SK-N-SH (cell line): ENCODE results near the gene MAGI2. TPM values are rescaled to one million over a fixed set of nuclear protein-coding genes. Genes with fewer than 3 reads are reported as not detected.

Experiments used
- CTCF ChIA-PET: fragments of 300-600, 350-600 bp; formaldehyde crosslinking; extraction: SDS; loops from one replicate; lab custom pipeline; 2021; lab: Yijun Ruan, JAX
- POLR2A ChIA-PET: fragments of 350-600 bp; sonication (Branson Sonifier 250); formaldehyde crosslinking; extraction: SDS; loops from one replicate; lab custom pipeline; 2020; ENCODE audit warnings: antibody characterized with exemption, inconsistent platforms; lab: Yijun Ruan, JAX
- DNase-seq: peaks from one replicate; pipeline ENCODE4 v3.0.0; 2012
- H2AFZ ChIP-seq: fragments of 200-600 bp; sonication (generic); 2 replicates; pipeline ENCODE4 v1.8.1; 2016; ENCODE audit warnings: antibody characterized with exemption, mild to moderate bottlenecking, low read depth
- H3F3A ChIP-seq: fragments of 200-600 bp; sonication (generic); replicated peaks from 2 replicates; pipeline ENCODE3; 2016; ENCODE audit warnings: antibody characterized with exemption, mild to moderate bottlenecking; ENCODE audit not compliant: insufficient read depth
- H3K27ac ChIP-seq, 2 experiments: fragments of 200-500 bp in 1 of 2; fragments of 200-600 bp in 1 of 2; sonication (Bioruptor generic) in 1 of 2; sonication (generic), shearing (Covaris generic) in 1 of 2; 2 replicates each; pipeline versions ENCODE4 v1.5.1 to v1.6.1; 2014 to 2016; ENCODE audit warnings: low read depth in 2 of 2, inconsistent platforms in 1 of 2, low read length in 1 of 2, mild to moderate bottlenecking in 1 of 2, mixed read lengths in 1 of 2
- H3K27me3 ChIP-seq: fragments of 200-600 bp; sonication (generic), shearing (Covaris generic); 2 replicates; pipeline ENCODE4 v1.6.1; 2016; ENCODE audit warnings: mixed run types; ENCODE audit not compliant: insufficient read depth
- H3K36me3 ChIP-seq, 2 experiments: fragments of 200-500 bp in 1 of 2; fragments of 200-600 bp in 1 of 2; sonication (Bioruptor generic) in 1 of 2; sonication (generic) in 1 of 2; replicated peaks in 1 of 2; 2 replicates each; pipeline versions ENCODE3 to v1.5.1; 2014 to 2016; ENCODE audit warnings: low read length in 1 of 2, mild to moderate bottlenecking in 1 of 2; ENCODE audit not compliant: insufficient read depth in 2 of 2, control insufficient read depth in 1 of 2
- H3K4me1 ChIP-seq, 2 experiments: fragments of 200-500 bp in 1 of 2; fragments of 200-600 bp in 1 of 2; sonication (Bioruptor generic) in 1 of 2; sonication (generic), shearing (Covaris generic) in 1 of 2; 2 replicates each; pipeline versions ENCODE4 v1.5.1 to v1.6.1; 2014 to 2016; ENCODE audit warnings: low read depth in 1 of 2, low read length in 1 of 2, mixed run types in 1 of 2; ENCODE audit not compliant: insufficient read depth in 2 of 2, control insufficient read depth in 1 of 2
- H3K4me2 ChIP-seq: fragments of 200-600 bp; sonication (generic), shearing (Covaris generic); 2 replicates; pipeline ENCODE4 v1.6.1; 2017; ENCODE audit warnings: mixed run types
- H3K4me3 ChIP-seq, 2 experiments: fragments of 200-500 bp in 1 of 2; fragments of 200-600 bp in 1 of 2; sonication (Bioruptor generic) in 1 of 2; sonication (generic), shearing (Covaris generic) in 1 of 2; 2 replicates each; pipeline versions ENCODE4 v1.5.1 to v1.8.1; 2014 to 2016; ENCODE audit warnings: low read depth in 2 of 2, inconsistent platforms in 1 of 2, low read length in 1 of 2, mild to moderate bottlenecking in 1 of 2, mixed read lengths in 1 of 2, moderate library complexity in 1 of 2
- H3K79me2 ChIP-seq: fragments of 200-600 bp; sonication (generic); 2 replicates; pipeline ENCODE4 v1.8.1; 2017; ENCODE audit warnings: mild to moderate bottlenecking; ENCODE audit not compliant: insufficient read depth
- H3K9ac ChIP-seq: fragments of 200-600 bp; sonication (generic); 2 replicates; pipeline ENCODE4 v1.6.1; 2017; ENCODE audit warnings: mixed run types
- H3K9me2 ChIP-seq: fragments of 200-600 bp; sonication (generic); 2 replicates; pipeline ENCODE4 v1.6.1; 2017; ENCODE audit warnings: mixed run types
- H3K9me3 ChIP-seq: fragments of 200-600 bp; sonication (generic); 2 replicates; pipeline ENCODE4 v1.6.1; 2017; ENCODE audit warnings: mixed run types, mild to moderate bottlenecking, moderate library complexity
- H4K20me1 ChIP-seq: fragments of 200-600 bp; sonication (generic); 2 replicates; pipeline ENCODE4 v1.6.1; 2017; ENCODE audit warnings: mild to moderate bottlenecking, mixed run types; ENCODE audit not compliant: insufficient read depth
- CHD2 ChIP-seq: fragments of 150-350 bp; IDR thresholded peaks from 2 replicates; pipeline ENCODE4 v1.6.1; 2018; ENCODE audit warnings: low read length; ENCODE audit not compliant: partially characterized antibody
- CTCF ChIP-seq: fragments of 200-600 bp; sonication (generic); IDR thresholded peaks from 2 replicates; pipeline ENCODE4 v1.6.1; 2017; ENCODE audit warnings: antibody characterized with exemption, mild to moderate bottlenecking, moderate library complexity
- ELF1 ChIP-seq: IDR thresholded peaks from 2 replicates; pipeline ENCODE4 v1.4.0; 2012
- EP300 ChIP-seq, 2 experiments: IDR thresholded peaks; 2 replicates each; pipeline versions ENCODE4 v1.4.0 to v1.6.1; 2012; ENCODE audit warnings: borderline replicate concordance in 1 of 2, low read depth in 1 of 2, low read length in 1 of 2
- EZH2phosphoT487 ChIP-seq: fragments of 200-600 bp; sonication (generic); IDR thresholded peaks from 2 replicates; pipeline ENCODE4 v1.6.1; 2017; ENCODE audit warnings: low read depth, mixed run types, mild to moderate bottlenecking, antibody characterized with exemption, moderate library complexity, borderline replicate concordance
- FOSL2 ChIP-seq: IDR thresholded peaks from 2 replicates; pipeline ENCODE4 v1.4.0; 2012; ENCODE audit warnings: low read depth, mild to moderate bottlenecking, moderate library complexity, borderline replicate concordance
- FOXM1 ChIP-seq: IDR thresholded peaks from 2 replicates; pipeline ENCODE4 v1.4.0; 2012; ENCODE audit warnings: low read depth, mild to moderate bottlenecking
- GABPA ChIP-seq: IDR thresholded peaks from 2 replicates; pipeline ENCODE4 v1.4.0; 2012; ENCODE audit warnings: low read depth, mild to moderate bottlenecking
- GATA2 ChIP-seq: sonication (generic); formaldehyde crosslinking; IDR thresholded peaks from 2 replicates; pipeline ENCODE4 v1.5.0; 2020; ENCODE audit warnings: mild to moderate bottlenecking, missing genetic modification reagents
- MAX ChIP-seq: IDR thresholded peaks from 2 replicates; pipeline ENCODE4 v1.4.0; 2012; ENCODE audit warnings: low read depth
- MEF2A ChIP-seq: IDR thresholded peaks from 2 replicates; pipeline ENCODE4 v1.4.0; 2012; ENCODE audit warnings: low read depth, borderline replicate concordance
- NFIC ChIP-seq: IDR thresholded peaks from 2 replicates; pipeline ENCODE4 v1.4.0; 2012; ENCODE audit warnings: borderline replicate concordance
- PBX3 ChIP-seq: IDR thresholded peaks from 2 replicates; pipeline ENCODE4; 2012
- POLR2AphosphoS5 ChIP-seq: IDR thresholded peaks from 2 replicates; pipeline ENCODE4 v1.6.1; 2012; ENCODE audit warnings: low read depth, low read length
- RAD21 ChIP-seq: IDR thresholded peaks from 2 replicates; pipeline ENCODE4 v1.6.1; 2012; ENCODE audit warnings: mild to moderate bottlenecking, low read length
- RCOR1 ChIP-seq: fragments of 150-350 bp; IDR thresholded peaks from 2 replicates; pipeline ENCODE4 v1.6.1; 2017; ENCODE audit warnings: antibody characterized with exemption, low read length
- REST ChIP-seq: IDR thresholded peaks from 2 replicates; pipeline ENCODE4 v1.6.1; 2012; ENCODE audit warnings: mild to moderate bottlenecking, low read depth, low read length, moderate library complexity
- RFX5 ChIP-seq: IDR thresholded peaks from 2 replicates; pipeline ENCODE4 v1.6.1; 2012; ENCODE audit warnings: mild to moderate bottlenecking, improper control_type of control experiment, low read length
- RXRA ChIP-seq: IDR thresholded peaks from 2 replicates; pipeline ENCODE4 v1.4.0; 2012; ENCODE audit warnings: low read depth, mild to moderate bottlenecking, borderline replicate concordance
- USF2 ChIP-seq: fragments of 150-350 bp; IDR thresholded peaks from 2 replicates; pipeline ENCODE4 v1.6.1; 2017; ENCODE audit warnings: antibody characterized with exemption, low read length, low read depth, borderline replicate concordance
- YY1 ChIP-seq: IDR thresholded peaks from 2 replicates; pipeline ENCODE4 v1.4.0; 2012; ENCODE audit warnings: low read depth, mild to moderate bottlenecking
- WGBS: methylation state at CpG from one replicate; pipeline ENCODE4 v1.1.6; 2017; ENCODE audit warnings: low lambda C conversion rate; 5-methylcytosine and 5-hydroxymethylcytosine counted together
- polyA plus RNA-seq, 3 experiments: library from polyadenylated mRNA; depleted of rRNA; stranded (reverse); fragments of >200 nt; gene quantifications; 2 replicates each; pipeline ENCODE4 v1.2.3, GENCODE V29; 2012

MAGI2 gene
- polyA plus RNA-seq, 1 of the 3 experiments (the other 2 are of a cell fraction), result 1.1 TPM

GRCh38 chr7:78279457-78279856 lies 1174.0 kb downstream of the MAGI2 start:
- no peaks in the 10 kb centered on the region for H3K9me2 ChIP-seq
- H3K27me3 ChIP-seq, result no peaks in the 10 kb centered on the region
- TF ChIP-seq EZH2phosphoT487, result no peak
- TF ChIP-seq MEF2A, result no peak
- no peak for TF ChIP-seq PBX3
- TF ChIP-seq POLR2AphosphoS5, result no peak
- TF ChIP-seq USF2, result no peak
- no peak for TF ChIP-seq GATA2
- TF ChIP-seq FOXM1, result no peak
- TF ChIP-seq RFX5, result no peak
- TF ChIP-seq EP300 (IDR thresholded peaks at IDR 0.05; ENCODE audit: borderline replicate concordance in 1 of 2, low read depth in 1 of 2, low read length in 1 of 2), result no peak
- TF ChIP-seq RAD21, result no peak
- TF ChIP-seq, all 33 proteins: peak for 0
- ChIA-PET CTCF (interaction anchor here (1.1 to 1.2 kb wide), 2 partner anchors 11 to 897 kb away, joined by 4 read pairs; no protein-coding TSS in a partner anchor), POLR2A (no interaction called here)
- H4K20me1 ChIP-seq, result no peaks in the 10 kb centered on the region
- peak overlapping the region; percentile 70 to 73 for H3K27ac ChIP-seq
- H3K4me3 ChIP-seq, result no peak overlapping the region
- WGBS, result 95% methylated on average over 1 of the region's 1 CpG
- no peaks in the 10 kb centered on the region for H3K9me3 ChIP-seq
- H3K79me2 ChIP-seq, result no peaks in the 10 kb centered on the region
- H3K36me3 ChIP-seq, result no peaks in the 10 kb centered on the region
- peaks cover 9% of the 10 kb centered on the region for H3F3A ChIP-seq
- no peak for DNase-seq
- peaks cover 0 to 18% of the 10 kb centered on the region in 2 experiments; a peak in 2 of 4 replicates for H3K4me1 ChIP-seq
- H3K9ac ChIP-seq, result peak overlapping the region; percentile 34; the same call in 1 of the 2 replicates
- H2AFZ ChIP-seq, result peak overlapping the region; percentile 50
- peak overlapping the region; percentile 62 for H3K4me2 ChIP-seq

- POLR2A ChIA-PET, result no interaction called here
- H3K9me2 ChIP-seq, result no peaks in the 10 kb centered on the region
- peak overlapping the region; percentile 62 for H3K4me2 ChIP-seq
- peak overlapping the region; percentile 50 for H2AFZ ChIP-seq
- H3K27me3 ChIP-seq, result no peaks in the 10 kb centered on the region
- peak overlapping the region; percentile 34; the same call in 1 of the 2 replicates for H3K9ac ChIP-seq
- peak overlapping the region; percentile 70 to 73; a peak in 3 of 4 replicates for H3K27ac ChIP-seq
- peaks cover 9% of the 10 kb centered on the region for H3F3A ChIP-seq
- no peaks in the 10 kb centered on the region for H3K36me3 ChIP-seq
- H3K4me1 ChIP-seq, result peaks cover 0 to 18% of the 10 kb centered on the region in 2 experiments; a peak in 2 of 4 replicates
- no peaks in the 10 kb centered on the region for H3K79me2 ChIP-seq
- no peak overlapping the region for H3K4me3 ChIP-seq
- no peaks in the 10 kb centered on the region for H4K20me1 ChIP-seq
- CTCF ChIA-PET, result no interaction called here
- 7% methylated on average over 4 of the region's 4 CpGs for WGBS
- DNase-seq, result no peak
- no peaks in the 10 kb centered on the region for H3K9me3 ChIP-seq
- TF ChIP-seq ELF1 (no peak), RFX5 (no peak), EZH2phosphoT487 (no peak), RAD21 (no peak), YY1 (no peak), NFIC (peak; percentile 37; the same call in 1 of the 2 replicates), RXRA (no peak), POLR2AphosphoS5 (peak; percentile 51; the same call in 1 of the 2 replicates), CTCF (no peak), RCOR1 (no peak), GABPA (0 out of 2 replicates have a peak, but pooled peaks have one; percentile 12), CHD2 (no peak), REST (no peak), MAX (peak; percentile 35; the same call in 1 of the 2 replicates), FOSL2 (peak; percentile 94)
Observed at GRCh38 chr7:78279032-78279431, 1174.4 kb downstream of the MAGI2 start.
